Measurements from ENCODE around the gene MBNL2. TPM values are rescaled to one million over a fixed set of nuclear protein-coding genes. Genes with fewer than 3 reads are reported as not detected.

The MBNL2 gene
- total RNA-seq, 1 experiment from 2014 or later, result 0.17 TPM

DNA sequence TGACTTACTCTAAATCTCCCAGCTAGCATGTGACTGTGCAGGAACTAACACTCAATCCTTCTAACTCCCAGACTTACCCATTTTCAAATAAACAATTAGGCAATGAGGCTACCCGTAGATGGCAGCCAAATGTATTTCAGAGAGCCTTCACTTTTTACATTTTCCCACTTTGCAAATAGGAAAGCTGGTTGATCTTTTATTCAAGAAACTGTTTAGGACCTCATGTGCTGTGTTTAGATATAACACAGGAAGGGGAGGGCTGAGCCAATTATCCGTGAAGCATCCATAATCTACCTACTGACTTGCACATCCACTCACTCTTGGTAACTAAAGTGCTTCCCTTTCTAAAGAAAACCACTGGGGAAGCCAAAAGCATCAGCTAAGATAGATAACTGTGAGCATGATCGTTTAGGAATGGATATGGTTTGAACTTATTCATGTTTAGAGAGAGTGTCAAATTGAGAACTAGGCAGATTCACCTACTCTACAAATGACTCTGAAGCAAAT is 33.4 kb downstream of the MBNL2 start:
- no peaks in the 10 kb centered on the region for H3K79me2 ChIP-seq (ENCODE audit: insufficient read depth, low read length)
- H3K4me1 ChIP-seq (ENCODE audit: insufficient read depth, low read length), result peaks cover 15% of the 10 kb centered on the region

More for the DNA sequence above, 33.4 kb downstream of the MBNL2 start:
- H3K9me3 Mint-ChIP-seq, result no peaks in the 10 kb centered on the region
- Histone ChIP-seq H3K4ac (ENCODE audit: low read depth, low read length) (no peak overlapping the region), H2BK120ac (ENCODE audit: low read depth, low read length, poor library complexity, severe bottlenecking) (no peak overlapping the region), H2AK5ac (ENCODE audit: insufficient read length, low read length) (no peak overlapping the region), H4K8ac (replicated peaks; ENCODE audit: insufficient read length, low read depth, low read length) (no peak overlapping the region), H2BK12ac (ENCODE audit: insufficient read length, low read depth, low read length) (peak overlapping the region; percentile 52), H2BK15ac (ENCODE audit: low read depth, low read length) (no peak overlapping the region), H3K27me3 (ENCODE audit: insufficient read depth, low read length) (no peaks in the 10 kb centered on the region), H4K20me1 (ENCODE audit: control insufficient read depth, insufficient read depth, insufficient read length) (no peaks in the 10 kb centered on the region), H2BK5ac (ENCODE audit: insufficient read length, low read length) (no peak overlapping the region), H2BK20ac (ENCODE audit: low read depth, low read length, poor library complexity, severe bottlenecking) (no peak overlapping the region), H4K5ac (ENCODE audit: insufficient read length, low read depth, low read length) (no peak overlapping the region), H3K56ac (ENCODE audit: insufficient read length, low read depth, low read length) (no peak overlapping the region), H3K14ac (ENCODE audit: insufficient read depth, low read length) (no peak overlapping the region), H3K9ac (ENCODE audit: extremely low read depth, insufficient read length, low read length) (no peak overlapping the region), H3K23me2 (ENCODE audit: insufficient read length, low read depth, low read length, poor library complexity, severe bottlenecking) (no peaks in the 10 kb centered on the region), H3K27ac (ENCODE audit: insufficient read length, low read depth, low read length) (no peak overlapping the region), H3T11ph (ENCODE audit: low read length) (no peak overlapping the region), H3K4me2 (ENCODE audit: insufficient read depth, insufficient read length, low read length) (no peak overlapping the region), H4K91ac (ENCODE audit: insufficient read length, low read depth, low read length) (no peak overlapping the region), H3K79me1 (ENCODE audit: insufficient read depth, low read depth, low read length, poor library complexity, severe bottlenecking) (no peaks in the 10 kb centered on the region), H3K23ac (ENCODE audit: insufficient read length, low read depth, low read length) (no peak overlapping the region), H3K9me3 (ENCODE audit: control insufficient read depth, low read depth, low read length) (no peaks in the 10 kb centered on the region), H2AFZ (ENCODE audit: low read length) (no peak overlapping the region), H3K18ac (ENCODE audit: insufficient read length, low read depth, low read length) (no peak overlapping the region)
- peaks cover 28 to 31% of the 10 kb centered on the region in 2 experiments for H3K4me1 Mint-ChIP-seq
- no CpG with 5 or more reads among the region's 3 CpGs for WGBS (ENCODE audit: extremely low coverage, insufficient read length, low lambda C conversion rate)
- no peak for DNase-seq
- peaks cover 23% of the 10 kb centered on the region for H3K27me3 Mint-ChIP-seq (ENCODE audit: low read depth)
- no peak overlapping the region for H3K27ac Mint-ChIP-seq
- H3K4me3 Mint-ChIP-seq, result no peak overlapping the region
- H3K36me3 Mint-ChIP-seq (ENCODE audit: insufficient read depth in 1 of 3, low read depth in 3 of 3), result no peaks in the 10 kb centered on the region
- no peak for TF ChIP-seq CTCF (conservative IDR thresholded peaks at IDR 0.05)

Data from H9 (cell line).